ENCODE measurements around the gene CANT1. TPM values are rescaled to one million over a fixed set of nuclear protein-coding genes. Genes with fewer than 3 reads are reported as not detected.

CANT1 gene
- total RNA-seq, 2 donors from 2014 or later = 47.8 to 50.2 TPM

DNA sequence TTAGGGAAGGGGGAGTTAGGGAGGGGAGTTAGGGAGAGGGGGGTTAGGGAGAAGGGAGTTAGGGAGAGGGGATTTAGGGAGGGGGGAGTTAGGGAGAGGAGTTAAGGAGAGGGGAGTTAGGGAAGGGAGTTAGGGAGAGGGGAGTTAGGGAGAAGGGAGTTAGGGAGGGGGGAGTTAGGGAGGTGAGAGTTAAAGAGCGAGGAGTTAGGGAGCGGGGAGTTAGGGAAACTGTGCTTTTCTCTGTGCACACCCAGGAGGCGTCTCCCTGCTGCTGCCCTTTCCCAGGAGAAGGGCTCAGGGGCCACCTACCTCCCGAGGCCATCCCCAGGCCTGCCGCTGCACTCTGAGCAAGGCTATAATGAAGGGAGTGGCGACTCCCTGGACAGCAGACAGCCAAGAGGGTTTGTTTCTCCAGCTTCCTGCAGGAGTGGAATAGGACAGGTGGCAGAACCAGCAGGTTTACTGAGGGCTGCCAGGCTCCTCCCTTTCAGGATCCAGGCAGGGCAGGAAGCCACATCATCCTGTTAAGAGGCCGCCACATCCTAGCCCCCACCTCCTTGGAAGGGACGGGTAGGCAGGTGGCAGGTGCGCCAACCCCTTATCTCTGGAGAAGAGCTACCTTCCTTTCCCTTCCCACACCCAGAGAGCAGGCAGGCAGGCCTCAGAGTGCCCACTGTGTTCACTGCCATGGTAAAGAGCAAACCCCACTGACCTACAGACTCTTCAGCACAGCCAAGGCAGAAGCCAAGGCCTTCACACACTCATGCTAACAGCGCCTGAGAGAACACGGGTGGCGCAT lies 4.3 kb downstream of the CANT1 start:
- no peaks in the 10 kb centered on the region for H3K36me3 Mint-ChIP-seq (ENCODE audit: low read depth)
- ATAC-seq (peak; percentile 10), DNase-seq (peak in 1 of 3 donors; percentile 0)
- H3K27me3 Mint-ChIP-seq = no peaks in the 10 kb centered on the region
- H3K9me3 ChIP-seq (ENCODE audit: control insufficient read depth, low read length, poor library complexity, severe bottlenecking) = no peaks in the 10 kb centered on the region
- H3K4me3 Mint-ChIP-seq = peak overlapping the region; percentile 41
- H3K4me1 Mint-ChIP-seq = peaks cover 56% of the 10 kb centered on the region
- peak overlapping the region; percentile 21 for H3K27ac Mint-ChIP-seq

GRCh38 chr17:79003661-79004411 lies 5.7 kb downstream of the CANT1 start:
- Mint-ChIP-seq H3K4me1 (peaks cover 49% of the 10 kb centered on the region), H3K36me3 (ENCODE audit: low read depth) (no peaks in the 10 kb centered on the region), H3K4me3 (no peak overlapping the region), H3K27me3 (no peaks in the 10 kb centered on the region), H3K27ac (peak overlapping the region; percentile 62)
- ATAC-seq (no peak), DNase-seq (no peak)
- H3K9me3 ChIP-seq (ENCODE audit: control insufficient read depth, low read length, poor library complexity, severe bottlenecking) = no peaks in the 10 kb centered on the region

DNA sequence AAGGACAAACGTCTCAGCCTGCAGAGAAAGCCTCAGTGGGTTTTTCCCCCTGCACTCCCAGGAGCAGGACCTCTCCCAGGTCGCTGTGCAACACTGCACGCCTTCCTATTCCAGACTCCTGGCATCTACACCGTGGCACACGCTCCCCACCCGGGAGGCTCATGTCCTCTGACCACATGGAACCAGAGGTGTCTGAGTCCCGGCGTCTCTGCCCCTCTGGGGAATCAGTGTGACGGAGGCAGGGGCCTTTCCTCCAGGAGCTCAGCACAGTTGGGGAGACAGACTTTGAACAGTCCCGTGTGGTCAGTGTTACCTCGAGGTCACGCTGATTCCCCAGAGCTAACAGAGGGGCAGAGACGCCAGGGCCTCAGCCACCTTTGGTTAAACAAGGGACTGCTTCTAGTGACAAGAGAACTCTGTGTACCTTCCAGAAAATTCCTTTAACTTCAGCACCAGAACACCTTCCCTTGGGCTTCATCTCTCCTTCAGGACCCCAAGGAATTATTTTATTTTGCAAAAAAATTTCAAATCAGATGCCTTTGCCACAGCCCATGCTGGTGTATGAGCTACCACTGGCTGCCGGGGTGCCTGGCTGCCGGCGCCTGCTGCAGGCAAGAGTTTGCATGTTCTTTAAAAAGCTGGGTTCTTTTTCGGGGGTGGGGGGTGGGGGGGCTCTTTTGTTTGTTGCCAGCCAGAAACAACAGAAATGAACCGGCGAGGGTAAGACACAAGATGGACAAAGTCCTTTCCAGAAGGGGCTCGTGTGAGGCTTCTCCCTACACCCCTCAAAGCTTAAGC lies 6.6 kb downstream of the CANT1 start:
- H3K4me1 Mint-ChIP-seq = peaks cover 41% of the 10 kb centered on the region
- H3K27me3 Mint-ChIP-seq = no peaks in the 10 kb centered on the region
- peak in 1 of 3 donors; percentile 0 for DNase-seq
- H3K27ac Mint-ChIP-seq = peak overlapping the region; percentile 79
- no peaks in the 10 kb centered on the region for H3K9me3 ChIP-seq (ENCODE audit: control insufficient read depth, low read length, poor library complexity, severe bottlenecking)
- no peak for ATAC-seq
- H3K36me3 Mint-ChIP-seq (ENCODE audit: low read depth) = no peaks in the 10 kb centered on the region
- no peak overlapping the region for H3K4me3 Mint-ChIP-seq

- peak overlapping the region; percentile 79 for H3K27ac Mint-ChIP-seq
- H3K36me3 Mint-ChIP-seq (ENCODE audit: low read depth) = no peaks in the 10 kb centered on the region
- no peaks in the 10 kb centered on the region for H3K27me3 Mint-ChIP-seq
- no peak overlapping the region for H3K4me3 Mint-ChIP-seq
- H3K4me1 Mint-ChIP-seq = peaks cover 35% of the 10 kb centered on the region
- ATAC-seq = no peak
- no peaks in the 10 kb centered on the region for H3K9me3 ChIP-seq (ENCODE audit: control insufficient read depth, low read length, poor library complexity, severe bottlenecking)
- peak in 1 of 3 donors; percentile 1 for DNase-seq
These were observed 7.3 kb downstream of the CANT1 start for GRCh38 chr17:79002291-79002690.

GRCh38 chr17:79001190-79002020 lies 8.2 kb downstream of the CANT1 start:
- Mint-ChIP-seq H3K27ac (peak overlapping the region; percentile 79), H3K4me3 (no peak overlapping the region), H3K27me3 (no peaks in the 10 kb centered on the region), H3K4me1 (peaks cover 27% of the 10 kb centered on the region), H3K36me3 (ENCODE audit: low read depth) (no peaks in the 10 kb centered on the region)
- DNase-seq = no peak
- no peaks in the 10 kb centered on the region for H3K9me3 ChIP-seq (ENCODE audit: control insufficient read depth, low read length, poor library complexity, severe bottlenecking)
- ATAC-seq = no peak

- peaks cover 20% of the 10 kb centered on the region for H3K4me1 Mint-ChIP-seq
These were observed 9.0 kb downstream of the CANT1 start for GRCh38 chr17:79000396-79001189.

GRCh38 chr17:78999947-79000395 lies 9.6 kb downstream of the CANT1 start:
- H3K27ac Mint-ChIP-seq = no peak overlapping the region
- ATAC-seq (no peak), DNase-seq (no peak)
- no peaks in the 10 kb centered on the region for H3K9me3 ChIP-seq (ENCODE audit: control insufficient read depth, low read length, poor library complexity, severe bottlenecking)
- no peaks in the 10 kb centered on the region for H3K36me3 Mint-ChIP-seq (ENCODE audit: low read depth)
- no peak overlapping the region for H3K4me3 Mint-ChIP-seq
- peaks cover 15% of the 10 kb centered on the region for H3K4me1 Mint-ChIP-seq
- no peaks in the 10 kb centered on the region for H3K27me3 Mint-ChIP-seq

More at GRCh38 chr17:79000396-79001189, 9.0 kb downstream of the CANT1 start:
- Mint-ChIP-seq H3K27me3 (no peaks in the 10 kb centered on the region), H3K4me3 (no peak overlapping the region), H3K27ac (peak overlapping the region; percentile 79), H3K36me3 (ENCODE audit: low read depth) (no peaks in the 10 kb centered on the region)
- no peaks in the 10 kb centered on the region for H3K9me3 ChIP-seq (ENCODE audit: control insufficient read depth, low read length, poor library complexity, severe bottlenecking)
- no peak for ATAC-seq
- DNase-seq = no peak

DNA sequence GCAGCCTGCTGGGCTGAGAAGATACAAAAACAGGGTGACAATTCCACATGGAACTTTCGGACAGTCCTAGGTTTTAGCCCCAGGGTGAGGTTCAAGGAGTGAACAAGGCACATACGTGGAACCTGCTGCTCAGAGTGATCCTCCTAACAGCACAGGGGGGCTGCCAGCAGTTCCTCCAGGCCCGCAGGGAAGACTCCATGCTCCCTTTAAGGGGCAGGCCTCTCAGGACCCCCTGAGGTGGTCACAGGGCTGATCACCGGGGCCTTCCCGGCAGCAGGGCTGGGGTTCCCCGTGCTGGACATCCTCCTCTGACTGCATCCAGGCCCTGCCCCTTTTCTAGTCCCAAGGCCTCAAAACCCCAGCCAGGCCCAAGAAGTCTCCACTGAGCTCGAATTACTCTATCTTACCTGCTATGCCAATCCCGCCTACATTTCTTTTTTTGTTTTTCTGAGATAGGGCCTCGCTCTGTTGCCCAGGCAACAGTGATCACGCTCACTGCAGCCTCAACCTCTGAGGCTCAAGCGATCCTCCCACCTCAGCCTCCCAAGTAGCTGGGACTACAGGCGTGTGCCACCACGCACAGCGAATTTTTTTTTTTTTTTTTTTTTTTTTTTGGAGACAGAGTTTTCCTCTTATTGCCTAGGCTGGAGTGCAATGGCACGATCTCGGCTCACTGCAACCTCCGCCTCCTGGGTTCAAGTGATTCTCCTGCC lies 10.4 kb downstream of the CANT1 start:
- H3K27me3 Mint-ChIP-seq = no peaks in the 10 kb centered on the region
- H3K9me3 ChIP-seq (ENCODE audit: control insufficient read depth, low read length, poor library complexity, severe bottlenecking) = no peaks in the 10 kb centered on the region
- peaks cover 15% of the 10 kb centered on the region for H3K4me1 Mint-ChIP-seq
- ATAC-seq (no peak), DNase-seq (no peak)
- no peak overlapping the region for H3K4me3 Mint-ChIP-seq
- H3K36me3 Mint-ChIP-seq (ENCODE audit: low read depth) = no peaks in the 10 kb centered on the region
- peak overlapping the region; percentile 4 for H3K27ac Mint-ChIP-seq

DNA sequence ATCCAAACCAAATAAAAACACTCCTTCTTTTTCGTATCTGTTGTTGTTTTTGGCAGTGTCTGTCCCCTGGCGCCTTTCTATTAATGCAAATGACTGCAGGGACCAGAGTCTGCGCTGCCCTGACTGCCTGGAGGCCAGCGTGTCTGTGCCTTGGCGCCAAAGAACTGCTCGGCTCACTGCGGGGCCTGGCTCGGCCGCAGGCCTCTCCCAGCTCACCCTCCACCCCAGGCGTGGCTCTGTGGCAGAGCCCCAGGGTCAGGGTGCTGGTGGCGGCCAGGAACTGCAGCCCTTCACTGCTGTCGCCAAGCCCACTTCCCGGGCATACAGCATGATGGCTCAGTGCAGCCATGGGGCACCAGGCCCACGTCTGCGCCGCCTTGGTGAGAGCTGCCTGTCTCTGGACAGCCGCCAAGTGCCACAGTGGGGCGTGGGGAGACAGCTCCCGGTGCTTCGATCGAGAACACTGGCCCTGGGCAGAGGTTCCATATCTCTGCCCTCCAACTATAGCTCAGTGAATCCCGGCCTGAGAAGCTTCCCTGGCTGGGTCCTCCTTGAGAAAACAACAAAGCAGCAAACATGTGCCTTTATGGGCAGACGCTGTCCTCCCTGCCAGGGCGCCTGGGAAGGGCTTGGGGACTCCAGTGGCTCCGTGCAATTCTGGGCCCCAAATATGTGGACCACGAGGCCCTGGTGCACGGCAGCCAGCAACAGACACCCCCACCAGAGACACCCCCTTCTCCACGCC lies 11.1 kb downstream of the CANT1 start:
- H3K27me3 Mint-ChIP-seq = no peaks in the 10 kb centered on the region
- no peak for DNase-seq
- peaks cover 15% of the 10 kb centered on the region for H3K4me1 Mint-ChIP-seq
- peak overlapping the region; percentile 4 for H3K27ac Mint-ChIP-seq
- ATAC-seq = no peak
- no peak overlapping the region for H3K4me3 Mint-ChIP-seq
- no peaks in the 10 kb centered on the region for H3K9me3 ChIP-seq (ENCODE audit: control insufficient read depth, low read length, poor library complexity, severe bottlenecking)
- no peaks in the 10 kb centered on the region for H3K36me3 Mint-ChIP-seq (ENCODE audit: low read depth)

- H3K27me3 Mint-ChIP-seq = no peaks in the 10 kb centered on the region
- peaks cover 2% of the 10 kb centered on the region for H3K36me3 Mint-ChIP-seq (ENCODE audit: low read depth)
- H3K4me3 Mint-ChIP-seq = no peak overlapping the region
- ATAC-seq (no peak), DNase-seq (no peak)
- H3K9me3 ChIP-seq (ENCODE audit: control insufficient read depth, low read length, poor library complexity, severe bottlenecking) = no peaks in the 10 kb centered on the region
- H3K27ac Mint-ChIP-seq = no peak overlapping the region
- peaks cover 18% of the 10 kb centered on the region for H3K4me1 Mint-ChIP-seq
These were observed 11.7 kb downstream of the CANT1 start for GRCh38 chr17:78997881-78998280.

DNA sequence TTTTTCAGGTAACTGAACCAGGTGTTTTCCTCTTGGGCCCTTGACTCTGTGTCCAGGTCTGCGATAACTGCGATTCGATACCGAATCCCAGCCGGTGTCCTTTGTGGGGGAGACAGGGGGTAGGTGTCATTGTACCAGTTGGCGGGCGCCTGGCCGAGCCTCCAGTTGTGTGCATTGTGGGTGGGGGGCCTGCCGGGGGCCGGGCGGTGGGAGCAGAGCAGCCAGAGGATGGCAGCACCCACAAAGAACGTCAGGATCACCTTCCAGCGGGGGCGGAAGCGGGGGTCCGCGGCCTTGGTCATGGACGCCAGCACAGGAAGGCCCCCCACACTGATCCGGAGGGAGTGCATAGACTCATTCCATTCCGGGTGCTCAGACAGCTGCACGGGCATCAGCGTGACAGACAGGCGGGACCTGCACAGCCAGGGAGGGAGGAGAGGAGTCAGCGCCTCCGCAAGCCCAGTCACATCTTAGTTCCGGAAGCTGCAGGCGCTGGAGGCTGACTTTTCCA lies 12.3 kb downstream of the CANT1 start:
- H3K36me3 Mint-ChIP-seq (ENCODE audit: low read depth) = peaks cover 3% of the 10 kb centered on the region
- ATAC-seq (no peak), DNase-seq (no peak)
- H3K4me3 Mint-ChIP-seq = no peak overlapping the region
- peaks cover 14% of the 10 kb centered on the region for H3K4me1 Mint-ChIP-seq
- H3K9me3 ChIP-seq (ENCODE audit: control insufficient read depth, low read length, poor library complexity, severe bottlenecking) = no peaks in the 10 kb centered on the region
- H3K27ac Mint-ChIP-seq = no peak overlapping the region
- no peaks in the 10 kb centered on the region for H3K27me3 Mint-ChIP-seq
